DOHH2 (cell line): ENCODE results near the gene PKD2.
"Not testable (repeated sequence)": the region's sequence is repeated elsewhere in the genome, so short reads cannot be mapped to it uniquely, and the experiment has no call there.

Experiments
- H3F3A ChIP-seq: fragments of 200-600 bp; sonication (generic), shearing (Covaris generic); 2 replicates; pipeline ENCODE4 v1.6.0; 2016; ENCODE audit warnings: antibody characterized with exemption, mild to moderate bottlenecking; ENCODE audit not compliant: control insufficient read depth, insufficient read depth
- H3K27ac ChIP-seq: fragments of 200-600 bp; sonication (generic); 2 replicates; pipeline ENCODE4 v1.5.1; 2014; ENCODE audit warnings: low read depth, mild to moderate bottlenecking, low read length, moderate library complexity
- H3K27me3 ChIP-seq: fragments of 200-600 bp; sonication (generic); 2 replicates; pipeline ENCODE4 v1.6.1; 2014; ENCODE audit warnings: mild to moderate bottlenecking, low read length, mixed read lengths; ENCODE audit not compliant: control insufficient read depth
- H3K36me3 ChIP-seq: fragments of 200-600 bp; sonication (generic); 2 replicates; pipeline ENCODE4 v1.6.1; 2014; ENCODE audit warnings: mild to moderate bottlenecking, low read length, moderate library complexity, mixed read lengths; ENCODE audit not compliant: control insufficient read depth
- H3K4me1 ChIP-seq: fragments of 200-600 bp; sonication (generic); 2 replicates; pipeline ENCODE4 v1.6.1; 2014; ENCODE audit warnings: mild to moderate bottlenecking, low read length, mixed read lengths; ENCODE audit not compliant: control insufficient read depth
- H3K4me2 ChIP-seq: fragments of 200-600 bp; sonication (generic); 2 replicates; pipeline ENCODE4 v1.6.0; 2014; ENCODE audit warnings: mild to moderate bottlenecking, low read length, moderate library complexity
- H3K4me3 ChIP-seq: fragments of 200-600 bp; sonication (generic); 2 replicates; pipeline ENCODE4 v1.5.1; 2014; ENCODE audit warnings: mild to moderate bottlenecking, low read length, mixed read lengths
- H3K79me2 ChIP-seq: fragments of 200-600 bp; sonication (generic); 2 replicates; pipeline ENCODE4 v1.6.1; 2014; ENCODE audit warnings: mild to moderate bottlenecking, low read length, mixed read lengths; ENCODE audit not compliant: control insufficient read depth
- H3K9me2 ChIP-seq: fragments of 200-600 bp; sonication (generic); replicated peaks from 2 replicates; pipeline ENCODE4 v1.6.1; 2014; ENCODE audit warnings: mild to moderate bottlenecking, low read length, mixed read lengths; ENCODE audit not compliant: control insufficient read depth
- H3K9me3 ChIP-seq: fragments of 200-600 bp; sonication (generic); 2 replicates; pipeline ENCODE4 v1.6.1; 2014; ENCODE audit warnings: antibody characterized with exemption, low read length, mixed read lengths; ENCODE audit not compliant: control insufficient read depth, insufficient read depth
- H4K20me1 ChIP-seq: fragments of 200-600 bp; sonication (generic); 2 replicates; pipeline ENCODE4 v1.6.0; 2014; ENCODE audit warnings: low read depth, mild to moderate bottlenecking, antibody characterized with exemption, low read length, moderate library complexity; ENCODE audit not compliant: control insufficient read depth, insufficient read depth
- EZH2phosphoT487 ChIP-seq: fragments of 200-600 bp; sonication (generic); IDR thresholded peaks from 2 replicates; pipeline ENCODE4 v1.6.1; 2017; ENCODE audit warnings: borderline replicate concordance, mild to moderate bottlenecking, antibody characterized with exemption, low read length, moderate library complexity, mixed read lengths
- TF ChIP-seq, protein P1 (sequence below): fragments of 200-600 bp; sonication (generic); IDR thresholded peaks from one replicate; pipeline ENCODE4 v1.5.1; 2014; ENCODE audit warnings: antibody characterized with exemption, mild to moderate bottlenecking, low read depth, low read length; ENCODE audit not compliant: poor library complexity, severe bottlenecking

The PKD2 gene

DNA sequence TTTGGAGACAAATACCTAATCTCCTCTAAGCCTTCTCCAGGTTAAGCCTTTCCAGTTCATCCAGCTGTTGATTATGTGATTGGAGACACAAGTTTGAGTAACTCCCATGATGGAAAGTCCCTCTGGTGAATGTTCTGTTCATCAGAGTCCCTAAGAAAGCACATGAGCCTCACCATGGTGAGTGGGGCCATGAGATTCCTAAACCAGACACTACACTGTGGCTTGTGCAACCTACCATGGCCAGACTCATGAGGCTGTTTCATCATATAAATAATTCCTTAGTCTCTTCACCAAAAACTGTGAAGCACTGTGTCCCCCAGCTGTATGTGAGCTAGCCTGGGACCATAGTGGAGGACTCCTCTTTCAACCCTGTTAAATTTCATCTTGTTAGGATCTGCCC is 14.4 kb downstream of the PKD2 start:
- peaks cover 61% of the 10 kb centered on the region for H3K36me3 ChIP-seq
- H3F3A ChIP-seq: no peaks in the 10 kb centered on the region
- H3K4me2 ChIP-seq: no peak overlapping the region
- no peak overlapping the region for H3K27ac ChIP-seq
- H3K9me2 ChIP-seq: no peaks in the 10 kb centered on the region
- no peaks in the 10 kb centered on the region for H4K20me1 ChIP-seq
- TF ChIP-seq, protein P1, sequence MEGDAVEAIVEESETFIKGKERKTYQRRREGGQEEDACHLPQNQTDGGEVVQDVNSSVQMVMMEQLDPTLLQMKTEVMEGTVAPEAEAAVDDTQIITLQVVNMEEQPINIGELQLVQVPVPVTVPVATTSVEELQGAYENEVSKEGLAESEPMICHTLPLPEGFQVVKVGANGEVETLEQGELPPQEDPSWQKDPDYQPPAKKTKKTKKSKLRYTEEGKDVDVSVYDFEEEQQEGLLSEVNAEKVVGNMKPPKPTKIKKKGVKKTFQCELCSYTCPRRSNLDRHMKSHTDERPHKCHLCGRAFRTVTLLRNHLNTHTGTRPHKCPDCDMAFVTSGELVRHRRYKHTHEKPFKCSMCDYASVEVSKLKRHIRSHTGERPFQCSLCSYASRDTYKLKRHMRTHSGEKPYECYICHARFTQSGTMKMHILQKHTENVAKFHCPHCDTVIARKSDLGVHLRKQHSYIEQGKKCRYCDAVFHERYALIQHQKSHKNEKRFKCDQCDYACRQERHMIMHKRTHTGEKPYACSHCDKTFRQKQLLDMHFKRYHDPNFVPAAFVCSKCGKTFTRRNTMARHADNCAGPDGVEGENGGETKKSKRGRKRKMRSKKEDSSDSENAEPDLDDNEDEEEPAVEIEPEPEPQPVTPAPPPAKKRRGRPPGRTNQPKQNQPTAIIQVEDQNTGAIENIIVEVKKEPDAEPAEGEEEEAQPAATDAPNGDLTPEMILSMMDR: no peak
- no peak for TF ChIP-seq EZH2phosphoT487
- H3K27me3 ChIP-seq: no peaks in the 10 kb centered on the region
- peaks cover 17% of the 10 kb centered on the region for H3K79me2 ChIP-seq
- H3K4me3 ChIP-seq: no peak overlapping the region
- peaks cover 3% of the 10 kb centered on the region; the same call in 1 of the 2 replicates for H3K9me3 ChIP-seq
- H3K4me1 ChIP-seq: no peaks in the 10 kb centered on the region

DNA sequence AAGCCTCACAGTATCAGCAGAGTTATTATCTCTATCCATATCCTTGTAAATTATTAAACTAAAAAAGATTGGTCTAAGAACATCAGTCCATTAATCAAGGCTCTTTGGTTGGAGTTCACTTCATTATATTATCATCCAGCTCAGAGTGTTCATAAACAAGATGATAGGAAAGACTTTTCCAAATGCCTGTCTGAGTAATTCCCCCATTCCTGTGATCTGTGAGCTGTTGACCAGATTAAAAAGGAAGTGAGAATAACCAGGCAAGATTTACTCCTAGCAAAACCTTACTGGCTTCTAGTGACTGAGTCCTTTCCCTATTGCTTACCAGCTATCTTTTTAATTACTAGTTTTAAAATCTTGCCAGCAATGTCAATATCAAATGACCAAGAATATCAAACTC is 14.9 kb downstream of the PKD2 start:
- Histone ChIP-seq H3F3A (no peaks in the 10 kb centered on the region), H4K20me1 (no peaks in the 10 kb centered on the region), H3K4me2 (no peak overlapping the region), H3K4me1 (no peaks in the 10 kb centered on the region), H3K79me2 (peaks cover 13% of the 10 kb centered on the region), H3K36me3 (peaks cover 61% of the 10 kb centered on the region), H3K27me3 (no peaks in the 10 kb centered on the region), H3K9me3 (peaks cover 3% of the 10 kb centered on the region; the same call in 1 of the 2 replicates), H3K9me2 (no peaks in the 10 kb centered on the region), H3K27ac (no peak overlapping the region), H3K4me3 (no peak overlapping the region)
- TF ChIP-seq, protein P1: no peak
- no peak for TF ChIP-seq EZH2phosphoT487

DNA sequence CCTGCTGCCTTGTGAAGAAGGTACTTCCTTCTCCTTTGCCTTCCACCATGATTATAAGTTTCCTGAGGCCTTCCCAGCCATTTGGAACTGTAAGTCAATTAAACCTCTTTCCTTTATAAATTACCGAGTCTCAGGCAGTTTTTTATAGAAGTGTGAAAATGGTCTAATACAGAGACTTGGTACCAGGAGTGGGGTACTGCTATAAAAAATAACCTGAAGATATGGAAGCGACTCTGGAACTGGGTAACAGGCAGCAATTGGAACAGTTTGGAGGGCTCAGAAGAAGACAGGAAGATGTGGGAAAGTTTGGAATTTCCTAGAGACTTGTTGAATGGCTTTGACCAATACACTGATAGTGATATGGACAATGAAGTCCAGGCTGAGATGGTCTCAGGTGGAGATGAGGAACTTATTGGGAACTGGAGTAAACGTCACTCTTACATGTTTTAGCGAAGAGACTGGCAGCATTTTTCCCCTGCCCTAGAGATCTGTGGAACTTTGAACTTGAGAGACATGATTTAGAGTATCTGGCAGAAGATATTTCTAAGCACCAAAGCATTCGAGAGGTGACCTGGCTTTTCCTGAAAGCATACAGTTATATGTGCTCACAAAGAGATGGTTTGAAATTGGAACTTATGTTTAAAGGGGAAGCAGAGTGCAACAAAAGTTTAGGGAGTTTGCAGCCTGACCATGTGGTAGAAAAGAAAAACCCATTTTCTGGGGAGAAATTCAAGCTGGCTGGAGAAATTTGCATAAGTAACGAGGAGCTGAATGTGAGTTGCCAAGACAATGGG is 18.6 kb downstream of the PKD2 start:
- not testable (repeated sequence) for H3K9me3 ChIP-seq, H3K4me1 ChIP-seq, H3K27ac ChIP-seq, H3K4me3 ChIP-seq, H3F3A ChIP-seq, H4K20me1 ChIP-seq, H3K9me2 ChIP-seq, H3K79me2 ChIP-seq, H3K27me3 ChIP-seq, H3K4me2 ChIP-seq
- H3K36me3 ChIP-seq: peaks cover 44% of the 10 kb centered on the region
